CD4-positive, CD25-positive, alpha-beta regulatory T cell (primary cell): ENCODE data around the gene TIAM2. TPM values are rescaled to one million over a fixed set of nuclear protein-coding genes. Genes with fewer than 3 reads are reported as not detected.
A peak's percentile ranks its signal among the peaks of the same experiment; 100 is the strongest.

ENCODE experiments used
- ATAC-seq, 2 donors: fragments of 150-1000 bp; cut with Tn5 transposase; one replicate each; pipeline ENCODE4 v1.10.0; 2021; ENCODE audit warnings: low read depth in 2 of 2, moderate number of reproducible peaks in 2 of 2, moderate library complexity in 1 of 2
- DNase-seq, 3 donors: peaks; one replicate each; pipeline versions ENCODE4 v3.0.0 to v3.0.0-alpha.2; 2012 to 2022; ENCODE audit warnings: mixed read lengths in 1 of 3
- H3K27ac ChIP-seq: one replicate; pipeline ENCODE4 v1.7.0; 2013; ENCODE audit warnings: mild to moderate bottlenecking, low read length; ENCODE audit not compliant: insufficient read depth, poor library complexity, severe bottlenecking
- H3K27me3 ChIP-seq: one replicate; pipeline ENCODE4 v1.7.0; 2013; ENCODE audit warnings: low read length; ENCODE audit not compliant: control insufficient read depth, insufficient read depth
- H3K36me3 ChIP-seq: one replicate; pipeline ENCODE4 v1.7.0; 2013; ENCODE audit warnings: mild to moderate bottlenecking, low read length, moderate library complexity; ENCODE audit not compliant: control insufficient read depth, insufficient read depth
- H3K4me1 ChIP-seq: 2 replicates; pipeline ENCODE4 v1.7.0; 2013; ENCODE audit warnings: mild to moderate bottlenecking, low read length; ENCODE audit not compliant: insufficient read depth, control insufficient read depth, poor library complexity, severe bottlenecking
- H3K4me3 ChIP-seq: one replicate; pipeline ENCODE4 v1.7.0; 2013; ENCODE audit warnings: low read depth, mild to moderate bottlenecking, low read length, moderate library complexity
- H3K9me3 ChIP-seq, 2 experiments: 1 replicate in 1 of 2; 2 replicates in 1 of 2; pipeline ENCODE4 v1.7.0; 2013; ENCODE audit warnings: low read length in 2 of 2, mild to moderate bottlenecking in 1 of 2, moderate library complexity in 1 of 2; ENCODE audit not compliant: control insufficient read depth in 2 of 2
- H3K27ac Mint-ChIP-seq, 3 donors: one replicate each; pipeline ENCODE4 v1.8.0; 2020 to 2022; ENCODE audit warnings: mild to moderate bottlenecking in 3 of 3, mixed read lengths in 3 of 3, moderate library complexity in 2 of 3
- H3K27me3 Mint-ChIP-seq: one replicate; pipeline ENCODE4 v1.8.0; 2022; ENCODE audit warnings: mild to moderate bottlenecking, mixed read lengths
- H3K36me3 Mint-ChIP-seq: one replicate; pipeline ENCODE4 v1.8.0; 2020; ENCODE audit warnings: mixed read lengths
- H3K4me1 Mint-ChIP-seq, 4 donors: one replicate each; pipeline ENCODE4 v1.8.0; 2020 to 2022; ENCODE audit warnings: mixed read lengths in 4 of 4, mild to moderate bottlenecking in 1 of 4
- H3K4me3 Mint-ChIP-seq, 4 donors: one replicate each; pipeline ENCODE4 v1.8.0; 2020 to 2022; ENCODE audit warnings: mild to moderate bottlenecking in 4 of 4, mixed read lengths in 4 of 4, moderate library complexity in 3 of 4
- H3K9me3 Mint-ChIP-seq, 7 donors: one replicate each; pipeline ENCODE4 v1.8.0; 2020 to 2022; ENCODE audit warnings: mixed read lengths in 7 of 7, mild to moderate bottlenecking in 3 of 7, moderate library complexity in 2 of 7
- polyA plus RNA-seq, 4 donors: library from polyadenylated mRNA; unstranded; fragments of 300-500 nt; fragmentation: Illumina TruSeq; gene quantifications; one replicate each; pipeline ENCODE4 v1.2.3, GENCODE V29; 2021
- total RNA-seq: library from RNA; stranded (reverse); gene quantifications from one replicate; pipeline ENCODE4 v1.2.3, GENCODE V29; 2022

Gene TIAM2
- total and polyA plus RNA-seq, 5 donors from 2014 or later: 0.66 to 5.9 (median 1.3) TPM

DNA sequence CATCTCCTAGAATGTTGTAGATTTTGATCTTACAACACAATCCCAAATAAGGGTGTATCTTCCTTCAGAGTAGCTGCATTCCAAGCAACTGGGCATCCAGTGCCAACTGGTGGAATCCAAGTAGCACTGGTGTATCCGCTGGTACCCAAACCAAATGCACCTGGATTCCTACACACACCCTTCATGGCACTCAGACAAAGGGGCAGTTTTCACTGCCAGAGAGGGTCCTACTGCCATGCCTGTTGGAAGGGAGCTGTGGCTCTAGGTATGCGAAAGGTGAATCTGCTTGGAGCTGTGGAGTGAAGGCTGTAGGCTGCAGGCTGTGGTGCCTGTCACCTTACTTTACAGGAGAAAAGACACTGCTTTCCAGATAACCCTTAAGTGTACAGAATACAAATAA lies 251.7 kb downstream of the TIAM2 start:
- peaks cover 0 to 5% (median 2%) of the 10 kb centered on the region in 4 donors for H3K4me1 Mint-ChIP-seq

DNA sequence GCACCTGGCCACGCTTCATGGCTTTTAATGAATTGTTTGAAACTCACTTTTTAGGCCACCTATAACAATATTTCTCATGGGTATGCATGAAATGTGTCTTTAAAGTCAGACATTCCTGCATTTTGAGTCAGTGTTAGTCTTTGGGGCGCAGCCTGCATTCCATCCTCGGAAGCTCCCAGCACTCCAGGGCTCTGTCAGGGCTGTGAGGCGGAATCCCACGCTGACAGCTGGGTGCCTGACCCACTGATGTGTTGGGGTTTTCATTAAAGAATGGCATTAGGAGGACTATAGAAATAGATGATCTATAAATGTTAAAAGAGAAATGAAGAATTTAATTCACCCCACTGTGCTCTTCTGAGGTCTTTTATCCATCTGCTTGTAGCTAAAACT lies 252.5 kb downstream of the TIAM2 start:
- DNase-seq (no peak), ATAC-seq (no peak)
- Histone ChIP-seq H3K27ac (no peak overlapping the region), H3K4me1 (no peaks in the 10 kb centered on the region), H3K36me3 (peaks cover 6% of the 10 kb centered on the region), H3K9me3 (no peaks in the 10 kb centered on the region), H3K27me3 (no peaks in the 10 kb centered on the region), H3K4me3 (no peak overlapping the region)
- Mint-ChIP-seq H3K4me1 (peaks cover 0 to 5% (median 2%) of the 10 kb centered on the region in 4 donors), H3K27me3 (no peaks in the 10 kb centered on the region), H3K27ac (no peak overlapping the region), H3K4me3 (no peak overlapping the region), H3K36me3 (peaks cover 28% of the 10 kb centered on the region), H3K9me3 (peaks cover 0 to 1% (median 0%) of the 10 kb centered on the region in 7 donors)

More for the DNA sequence above, 251.7 kb downstream of the TIAM2 start:
- Mint-ChIP-seq H3K9me3 (peaks cover 0 to 1% (median 0%) of the 10 kb centered on the region in 7 donors), H3K4me3 (no peak overlapping the region), H3K27me3 (peaks cover 4% of the 10 kb centered on the region), H3K36me3 (peaks cover 28% of the 10 kb centered on the region), H3K27ac (no peak overlapping the region)
- Histone ChIP-seq H3K27me3 (no peaks in the 10 kb centered on the region), H3K9me3 (no peaks in the 10 kb centered on the region), H3K4me1 (no peaks in the 10 kb centered on the region), H3K27ac (no peak overlapping the region), H3K4me3 (no peak overlapping the region), H3K36me3 (peaks cover 3% of the 10 kb centered on the region)
- DNase-seq (no peak), ATAC-seq (no peak)

DNA sequence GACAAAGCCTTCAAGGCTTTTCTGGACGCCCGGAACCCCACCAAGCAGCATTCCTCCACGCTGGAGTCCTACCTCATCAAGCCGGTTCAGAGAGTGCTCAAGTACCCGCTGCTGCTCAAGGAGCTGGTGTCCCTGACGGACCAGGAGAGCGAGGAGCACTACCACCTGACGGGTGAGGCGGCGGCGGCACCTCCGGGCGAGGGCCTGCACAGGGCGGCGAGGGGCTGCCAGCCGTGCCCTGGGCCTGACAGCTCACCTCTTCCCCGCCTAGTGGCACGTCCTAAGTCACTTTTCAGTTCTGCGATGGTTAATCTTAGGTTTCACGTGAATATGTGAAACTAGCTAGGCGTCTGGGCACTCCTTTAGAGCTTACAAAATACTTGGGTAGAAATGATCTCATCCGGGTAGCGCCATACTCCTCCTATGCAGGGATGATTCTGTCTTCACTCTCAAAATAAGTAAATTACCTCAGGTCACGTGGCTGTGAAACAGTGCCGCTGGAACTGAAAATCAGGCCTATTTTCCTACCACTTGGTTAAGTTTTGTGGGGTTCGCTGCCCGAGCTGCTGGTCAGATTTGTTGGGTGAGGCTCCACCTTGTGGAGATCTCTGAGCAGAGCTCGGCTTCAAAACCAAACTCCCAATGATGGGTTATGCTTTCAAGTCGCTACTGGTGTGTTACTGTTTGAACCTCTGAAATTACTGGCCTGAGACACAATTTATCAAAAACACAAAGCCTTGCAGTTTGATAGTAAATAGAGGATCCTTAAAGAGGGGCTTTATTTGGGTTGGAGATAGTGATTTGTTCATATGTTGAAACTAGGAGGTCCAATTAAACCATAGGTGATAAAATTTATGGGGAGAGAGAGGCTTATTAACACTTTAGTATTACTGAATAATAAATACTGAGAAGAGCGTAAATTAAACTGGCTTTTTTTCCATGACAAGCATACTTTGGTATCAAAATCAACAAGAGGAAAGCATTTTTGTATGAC lies 253.2 kb downstream of the TIAM2 start:
- Mint-ChIP-seq H3K4me1 (peaks cover 0 to 5% (median 2%) of the 10 kb centered on the region in 4 donors), H3K36me3 (peaks cover 35% of the 10 kb centered on the region), H3K4me3 (no peak overlapping the region), H3K27me3 (no peaks in the 10 kb centered on the region), H3K27ac (no peak overlapping the region), H3K9me3 (peaks cover 0 to 1% (median 0%) of the 10 kb centered on the region in 7 donors)
- no peak overlapping the region for H3K27ac ChIP-seq
- ATAC-seq (no peak), DNase-seq (peak in 1 of 3 donors; percentile 29)
- H3K4me3 ChIP-seq: no peak overlapping the region
- H3K9me3 ChIP-seq: no peaks in the 10 kb centered on the region
- no peaks in the 10 kb centered on the region for H3K4me1 ChIP-seq
- no peaks in the 10 kb centered on the region for H3K27me3 ChIP-seq
- H3K36me3 ChIP-seq: peaks cover 13% of the 10 kb centered on the region

DNA sequence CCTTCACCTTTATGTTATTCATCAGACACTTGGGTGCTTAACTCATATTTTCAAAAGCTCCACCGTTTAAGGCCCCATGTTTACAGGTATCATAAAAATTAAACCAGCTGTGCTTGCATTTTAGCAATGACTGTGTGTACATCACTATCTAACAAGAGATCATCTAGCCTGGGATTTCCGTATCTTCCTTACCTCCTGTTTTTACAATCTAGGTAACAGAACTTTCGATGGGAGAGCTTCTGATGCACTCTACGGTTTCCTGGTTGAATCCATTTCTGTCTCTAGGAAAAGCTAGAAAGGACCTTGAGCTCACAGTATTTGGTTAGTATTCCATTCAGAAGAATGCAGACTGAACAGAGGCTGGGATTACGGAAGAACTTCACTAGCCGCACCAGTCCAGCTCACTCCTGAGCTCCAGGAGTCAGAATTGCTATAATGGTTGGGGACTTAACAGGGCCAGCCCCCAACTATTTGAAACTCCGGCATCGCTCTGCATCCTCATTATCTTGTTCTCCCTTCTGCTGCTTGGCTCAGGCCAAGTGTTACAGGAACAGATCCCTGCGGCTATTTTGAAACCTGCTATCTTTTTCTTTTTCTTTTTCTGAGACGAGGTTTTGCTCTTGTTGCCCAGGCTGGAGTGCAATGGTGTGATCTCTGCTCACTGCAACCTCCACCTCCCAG lies 255.7 kb downstream of the TIAM2 start:
- H3K36me3 Mint-ChIP-seq: peaks cover 53% of the 10 kb centered on the region
- peaks cover 0 to 1% (median 0%) of the 10 kb centered on the region in 7 donors for H3K9me3 Mint-ChIP-seq

DNA sequence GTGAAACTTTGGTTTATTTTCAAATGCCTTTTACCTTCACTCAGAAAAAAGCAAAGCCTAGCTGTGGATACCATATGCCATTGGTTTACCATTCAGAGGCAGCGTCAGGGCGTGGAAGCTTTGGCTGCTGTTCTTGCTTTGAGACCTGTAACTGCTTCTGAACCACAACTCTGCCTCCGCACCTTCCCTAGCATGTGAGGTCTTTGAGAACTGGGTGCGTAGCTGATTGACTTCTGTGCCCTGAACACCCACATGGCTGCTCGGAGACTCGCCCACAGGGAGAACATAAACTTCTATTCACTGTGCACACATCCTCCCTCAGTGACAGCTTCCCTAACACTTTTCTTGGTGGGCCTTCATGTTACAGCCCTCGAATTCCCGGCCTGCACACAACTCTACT lies 257.5 kb downstream of the TIAM2 start:
- ATAC-seq: no peak
- Histone ChIP-seq H3K27ac (no peak overlapping the region), H3K36me3 (peaks cover 47% of the 10 kb centered on the region), H3K4me3 (no peak overlapping the region), H3K4me1 (no peaks in the 10 kb centered on the region), H3K9me3 (no peaks in the 10 kb centered on the region), H3K27me3 (no peaks in the 10 kb centered on the region)
- Mint-ChIP-seq H3K4me3 (no peak overlapping the region), H3K36me3 (peaks cover 55% of the 10 kb centered on the region), H3K4me1 (peaks cover 0 to 5% (median 2%) of the 10 kb centered on the region in 4 donors), H3K27me3 (no peaks in the 10 kb centered on the region), H3K9me3 (peaks cover 0 to 2% (median 0%) of the 10 kb centered on the region in 7 donors), H3K27ac (peak overlapping the region in 1 of 3 donors; percentile 44)
- DNase-seq: no peak

More for the DNA sequence above, 255.7 kb downstream of the TIAM2 start:
- Histone ChIP-seq H3K4me3 (no peak overlapping the region), H3K27ac (no peak overlapping the region), H3K9me3 (no peaks in the 10 kb centered on the region), H3K27me3 (no peaks in the 10 kb centered on the region), H3K4me1 (no peaks in the 10 kb centered on the region), H3K36me3 (peaks cover 30% of the 10 kb centered on the region)
- ATAC-seq (no peak), DNase-seq (no peak)
- Mint-ChIP-seq H3K4me1 (peaks cover 0 to 5% (median 2%) of the 10 kb centered on the region in 4 donors), H3K27ac (peak overlapping the region in 1 of 3 donors; percentile 13), H3K4me3 (no peak overlapping the region), H3K27me3 (no peaks in the 10 kb centered on the region)

DNA sequence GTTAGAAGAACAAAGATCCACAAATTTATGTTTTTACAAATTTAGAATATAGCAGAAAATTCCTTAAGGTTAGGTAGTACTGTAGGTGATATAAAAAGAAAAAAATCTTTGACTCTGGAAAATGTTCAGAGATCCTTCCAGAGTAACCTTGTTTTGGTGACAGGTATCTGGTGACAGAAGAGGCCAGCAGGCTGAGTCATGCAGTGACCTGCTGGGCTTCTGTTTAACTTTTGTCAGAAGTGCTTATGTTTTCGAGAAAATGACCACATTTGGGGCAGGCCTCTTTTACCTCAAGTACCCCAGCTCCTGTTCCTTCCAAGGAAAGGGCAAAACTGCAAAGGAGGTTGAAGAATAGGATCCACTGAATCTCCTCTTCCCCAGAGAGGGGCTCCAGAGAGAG lies 258.2 kb downstream of the TIAM2 start:
- Histone ChIP-seq H3K27me3 (no peaks in the 10 kb centered on the region), H3K4me3 (no peak overlapping the region), H3K9me3 (no peaks in the 10 kb centered on the region), H3K36me3 (peaks cover 55% of the 10 kb centered on the region), H3K4me1 (no peaks in the 10 kb centered on the region), H3K27ac (no peak overlapping the region)
- H3K9me3 Mint-ChIP-seq: peaks cover 0 to 2% (median 0%) of the 10 kb centered on the region in 7 donors
- peak overlapping the region in 2 of 3 donors; percentile 42 to 61 for H3K27ac Mint-ChIP-seq
- no peaks in the 10 kb centered on the region for H3K27me3 Mint-ChIP-seq
- H3K4me3 Mint-ChIP-seq: no peak overlapping the region
- H3K4me1 Mint-ChIP-seq: peaks cover 0 to 5% (median 2%) of the 10 kb centered on the region in 4 donors
- H3K36me3 Mint-ChIP-seq: peaks cover 58% of the 10 kb centered on the region
- ATAC-seq (no peak), DNase-seq (no peak)

DNA sequence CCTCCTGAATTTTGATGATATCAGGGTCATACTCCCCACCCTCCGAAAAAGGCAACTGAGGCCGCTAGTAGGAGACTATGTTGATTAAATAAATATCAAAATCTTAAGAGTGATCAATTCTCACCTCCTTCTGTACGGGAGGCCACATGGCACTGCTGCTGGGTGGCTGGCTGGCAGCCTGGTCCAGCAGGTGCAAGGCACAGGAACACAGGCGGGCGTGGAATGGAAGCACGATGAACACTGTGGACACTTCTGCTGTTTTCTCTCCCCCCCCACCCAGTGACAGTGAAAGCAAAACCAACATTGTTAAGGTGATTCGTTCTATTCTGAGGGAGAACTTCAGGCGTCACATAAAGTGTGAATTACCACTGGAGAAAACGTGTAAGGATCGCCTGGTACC lies 259.0 kb downstream of the TIAM2 start:
- Histone ChIP-seq H3K27ac (no peak overlapping the region), H3K36me3 (peaks cover 63% of the 10 kb centered on the region), H3K4me1 (no peaks in the 10 kb centered on the region), H3K4me3 (no peak overlapping the region), H3K27me3 (no peaks in the 10 kb centered on the region), H3K9me3 (no peaks in the 10 kb centered on the region)
- peaks cover 0 to 2% (median 0%) of the 10 kb centered on the region in 7 donors for H3K9me3 Mint-ChIP-seq
- no peak overlapping the region for H3K27ac Mint-ChIP-seq
- no peak for ATAC-seq
- H3K4me1 Mint-ChIP-seq: peaks cover 0 to 5% (median 0%) of the 10 kb centered on the region in 4 donors
- H3K4me3 Mint-ChIP-seq: no peak overlapping the region
- DNase-seq: no peak
- H3K36me3 Mint-ChIP-seq: peaks cover 57% of the 10 kb centered on the region
- H3K27me3 Mint-ChIP-seq: no peaks in the 10 kb centered on the region
